ENCODE measurements around the gene YES1. TPM values are rescaled to one million over a fixed set of nuclear protein-coding genes. Genes with fewer than 3 reads are reported as not detected.

Gene YES1
- total and polyA plus RNA-seq, 2 of the 8 experiments (the other 6 are each of a cell fraction or from before 2014, with no cell fraction given), result 14.8 to 94.3 TPM

DNA sequence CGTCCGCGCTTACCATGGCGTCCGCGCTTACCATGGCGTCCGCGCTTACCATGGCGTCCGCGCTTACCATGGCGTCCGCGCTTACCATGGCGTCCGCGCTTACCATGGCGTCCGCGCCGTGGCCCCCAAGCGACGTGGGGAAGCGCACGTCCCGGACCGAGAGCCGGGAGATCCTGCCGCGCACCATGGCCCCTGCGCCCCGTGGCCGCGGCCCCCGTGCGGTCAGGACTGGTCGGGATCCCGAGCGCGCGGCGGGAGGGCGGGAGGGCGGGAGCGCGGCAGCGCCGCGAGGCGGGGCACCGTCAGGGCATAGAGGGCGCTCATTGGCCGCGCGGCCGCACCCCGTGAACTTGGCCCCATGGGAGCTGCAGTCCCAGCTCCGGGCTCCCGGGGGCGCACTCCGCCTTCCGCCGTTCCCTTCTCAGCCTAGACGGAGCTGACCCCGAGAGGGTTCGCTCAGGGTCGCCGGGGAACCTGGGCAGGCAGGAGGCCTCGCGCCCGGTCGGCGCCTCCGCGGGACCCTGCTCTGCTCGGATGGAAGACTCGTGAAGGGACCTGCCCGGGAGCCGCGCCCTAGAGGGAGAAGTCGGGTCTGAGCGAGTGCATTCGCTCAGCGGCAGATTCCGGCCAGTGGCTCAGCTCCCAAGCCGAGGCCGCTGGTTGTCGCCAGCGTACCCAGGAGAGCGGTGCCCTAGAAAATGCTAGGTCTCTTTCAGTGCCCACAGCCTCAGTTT, 99.5 kb downstream of the YES1 start, which contains the start of gene ENOSF1 (continued):
- TF ChIP-seq, protein P1, sequence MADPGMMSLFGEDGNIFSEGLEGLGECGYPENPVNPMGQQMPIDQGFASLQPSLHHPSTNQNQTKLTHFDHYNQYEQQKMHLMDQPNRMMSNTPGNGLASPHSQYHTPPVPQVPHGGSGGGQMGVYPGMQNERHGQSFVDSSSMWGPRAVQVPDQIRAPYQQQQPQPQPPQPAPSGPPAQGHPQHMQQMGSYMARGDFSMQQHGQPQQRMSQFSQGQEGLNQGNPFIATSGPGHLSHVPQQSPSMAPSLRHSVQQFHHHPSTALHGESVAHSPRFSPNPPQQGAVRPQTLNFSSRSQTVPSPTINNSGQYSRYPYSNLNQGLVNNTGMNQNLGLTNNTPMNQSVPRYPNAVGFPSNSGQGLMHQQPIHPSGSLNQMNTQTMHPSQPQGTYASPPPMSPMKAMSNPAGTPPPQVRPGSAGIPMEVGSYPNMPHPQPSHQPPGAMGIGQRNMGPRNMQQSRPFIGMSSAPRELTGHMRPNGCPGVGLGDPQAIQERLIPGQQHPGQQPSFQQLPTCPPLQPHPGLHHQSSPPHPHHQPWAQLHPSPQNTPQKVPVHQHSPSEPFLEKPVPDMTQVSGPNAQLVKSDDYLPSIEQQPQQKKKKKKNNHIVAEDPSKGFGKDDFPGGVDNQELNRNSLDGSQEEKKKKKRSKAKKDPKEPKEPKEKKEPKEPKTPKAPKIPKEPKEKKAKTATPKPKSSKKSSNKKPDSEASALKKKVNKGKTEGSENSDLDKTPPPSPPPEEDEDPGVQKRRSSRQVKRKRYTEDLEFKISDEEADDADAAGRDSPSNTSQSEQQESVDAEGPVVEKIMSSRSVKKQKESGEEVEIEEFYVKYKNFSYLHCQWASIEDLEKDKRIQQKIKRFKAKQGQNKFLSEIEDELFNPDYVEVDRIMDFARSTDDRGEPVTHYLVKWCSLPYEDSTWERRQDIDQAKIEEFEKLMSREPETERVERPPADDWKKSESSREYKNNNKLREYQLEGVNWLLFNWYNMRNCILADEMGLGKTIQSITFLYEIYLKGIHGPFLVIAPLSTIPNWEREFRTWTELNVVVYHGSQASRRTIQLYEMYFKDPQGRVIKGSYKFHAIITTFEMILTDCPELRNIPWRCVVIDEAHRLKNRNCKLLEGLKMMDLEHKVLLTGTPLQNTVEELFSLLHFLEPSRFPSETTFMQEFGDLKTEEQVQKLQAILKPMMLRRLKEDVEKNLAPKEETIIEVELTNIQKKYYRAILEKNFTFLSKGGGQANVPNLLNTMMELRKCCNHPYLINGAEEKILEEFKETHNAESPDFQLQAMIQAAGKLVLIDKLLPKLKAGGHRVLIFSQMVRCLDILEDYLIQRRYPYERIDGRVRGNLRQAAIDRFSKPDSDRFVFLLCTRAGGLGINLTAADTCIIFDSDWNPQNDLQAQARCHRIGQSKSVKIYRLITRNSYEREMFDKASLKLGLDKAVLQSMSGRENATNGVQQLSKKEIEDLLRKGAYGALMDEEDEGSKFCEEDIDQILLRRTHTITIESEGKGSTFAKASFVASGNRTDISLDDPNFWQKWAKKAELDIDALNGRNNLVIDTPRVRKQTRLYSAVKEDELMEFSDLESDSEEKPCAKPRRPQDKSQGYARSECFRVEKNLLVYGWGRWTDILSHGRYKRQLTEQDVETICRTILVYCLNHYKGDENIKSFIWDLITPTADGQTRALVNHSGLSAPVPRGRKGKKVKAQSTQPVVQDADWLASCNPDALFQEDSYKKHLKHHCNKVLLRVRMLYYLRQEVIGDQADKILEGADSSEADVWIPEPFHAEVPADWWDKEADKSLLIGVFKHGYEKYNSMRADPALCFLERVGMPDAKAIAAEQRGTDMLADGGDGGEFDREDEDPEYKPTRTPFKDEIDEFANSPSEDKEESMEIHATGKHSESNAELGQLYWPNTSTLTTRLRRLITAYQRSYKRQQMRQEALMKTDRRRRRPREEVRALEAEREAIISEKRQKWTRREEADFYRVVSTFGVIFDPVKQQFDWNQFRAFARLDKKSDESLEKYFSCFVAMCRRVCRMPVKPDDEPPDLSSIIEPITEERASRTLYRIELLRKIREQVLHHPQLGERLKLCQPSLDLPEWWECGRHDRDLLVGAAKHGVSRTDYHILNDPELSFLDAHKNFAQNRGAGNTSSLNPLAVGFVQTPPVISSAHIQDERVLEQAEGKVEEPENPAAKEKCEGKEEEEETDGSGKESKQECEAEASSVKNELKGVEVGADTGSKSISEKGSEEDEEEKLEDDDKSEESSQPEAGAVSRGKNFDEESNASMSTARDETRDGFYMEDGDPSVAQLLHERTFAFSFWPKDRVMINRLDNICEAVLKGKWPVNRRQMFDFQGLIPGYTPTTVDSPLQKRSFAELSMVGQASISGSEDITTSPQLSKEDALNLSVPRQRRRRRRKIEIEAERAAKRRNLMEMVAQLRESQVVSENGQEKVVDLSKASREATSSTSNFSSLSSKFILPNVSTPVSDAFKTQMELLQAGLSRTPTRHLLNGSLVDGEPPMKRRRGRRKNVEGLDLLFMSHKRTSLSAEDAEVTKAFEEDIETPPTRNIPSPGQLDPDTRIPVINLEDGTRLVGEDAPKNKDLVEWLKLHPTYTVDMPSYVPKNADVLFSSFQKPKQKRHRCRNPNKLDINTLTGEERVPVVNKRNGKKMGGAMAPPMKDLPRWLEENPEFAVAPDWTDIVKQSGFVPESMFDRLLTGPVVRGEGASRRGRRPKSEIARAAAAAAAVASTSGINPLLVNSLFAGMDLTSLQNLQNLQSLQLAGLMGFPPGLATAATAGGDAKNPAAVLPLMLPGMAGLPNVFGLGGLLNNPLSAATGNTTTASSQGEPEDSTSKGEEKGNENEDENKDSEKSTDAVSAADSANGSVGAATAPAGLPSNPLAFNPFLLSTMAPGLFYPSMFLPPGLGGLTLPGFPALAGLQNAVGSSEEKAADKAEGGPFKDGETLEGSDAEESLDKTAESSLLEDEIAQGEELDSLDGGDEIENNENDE (IDR thresholded peaks at IDR 0.05; ENCODE audit: insufficient replicate concordance, low read length), result no peak
- TF ChIP-seq TAF7 (optimal IDR thresholded peaks at IDR 0.05; ENCODE audit: borderline replicate concordance, low read depth, low read length), result peak; percentile 24
- TF ChIP-seq TBP (IDR thresholded peaks at IDR 0.05; ENCODE audit: low read depth, low read length), result peak; percentile 62
- 0 out of 2 replicates have a peak, but pooled peaks have one; percentile 83 for TF ChIP-seq YY1 (IDR thresholded peaks at IDR 0.05; ENCODE audit: low read depth, low read length)
- TF ChIP-seq, protein P2, sequence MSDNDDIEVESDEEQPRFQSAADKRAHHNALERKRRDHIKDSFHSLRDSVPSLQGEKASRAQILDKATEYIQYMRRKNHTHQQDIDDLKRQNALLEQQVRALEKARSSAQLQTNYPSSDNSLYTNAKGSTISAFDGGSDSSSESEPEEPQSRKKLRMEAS (IDR thresholded peaks at IDR 0.05), result peak; percentile 70
- TF ChIP-seq TAF1 (IDR thresholded peaks at IDR 0.05; ENCODE audit: low read depth, low read length), result peak; percentile 69
- TF ChIP-seq MAFK (IDR thresholded peaks at IDR 0.05; ENCODE audit: low read depth, low read length), result no peak
- peak; percentile 84 for TF ChIP-seq KDM4A (IDR thresholded peaks at IDR 0.05; ENCODE audit: low read depth, low read length, severe bottlenecking)
